GM10248 (cell line): ENCODE data around the gene NCL.

ENCODE experiments used
- CTCF ChIA-PET: fragments of 300-600 bp; sonication (Branson Sonifier 250); formaldehyde crosslinking; extraction: SDS; loops from one replicate; lab custom pipeline; 2021; ENCODE audit warnings: antibody characterized with exemption; lab: Yijun Ruan, JAX
- POLR2A ChIA-PET: fragments of 350-650 bp; sonication (Branson Sonifier 250); formaldehyde crosslinking; extraction: SDS; loops from one replicate; lab custom pipeline; 2020; ENCODE audit warnings: antibody characterized with exemption; lab: Yijun Ruan, JAX
- DNase-seq: peaks from one replicate; pipeline ENCODE4 v3.0.0; 2012; ENCODE audit errors: extremely low spot score
- CTCF ChIP-seq: IDR thresholded peaks from 2 replicates; pipeline ENCODE4 v1.5.1; 2012; ENCODE audit warnings: mild to moderate bottlenecking, low read depth; ENCODE audit errors: extremely low read depth, missing control alignments, control extremely low read depth

Gene NCL

GRCh38 chr2:231429152-231429551, 35.1 kb downstream of the NCL start:
- no peak for DNase-seq
- ChIA-PET POLR2A (interaction anchor here (0.7 kb wide), 1 partner anchor 28 kb away, joined by 4 read pairs; no protein-coding TSS in a partner anchor), CTCF (interaction anchor here (0.9 to 3.4 kb wide), 6 partner anchors 13 to 24 kb away, joined by 3 to 14 read pairs (median 5); no protein-coding TSS in a partner anchor)

GRCh38 chr2:231427116-231427515, 37.2 kb downstream of the NCL start:
- ChIA-PET POLR2A (no interaction called here), CTCF (interaction anchor here (1.0 to 2.7 kb wide), 4 partner anchors 15 to 324 kb away, joined by 3 to 11 read pairs (median 4); no protein-coding TSS in a partner anchor)
- no peak for DNase-seq
- no peak for TF ChIP-seq CTCF

More at GRCh38 chr2:231429152-231429551, 35.1 kb downstream of the NCL start:
- TF ChIP-seq CTCF, result no peak

- POLR2A ChIA-PET, result interaction anchor here (0.5 kb wide), 1 partner anchor 29 kb away, joined by 5 read pairs; no protein-coding TSS in a partner anchor
- TF ChIP-seq CTCF, result no peak
- no peak for DNase-seq
- CTCF ChIA-PET, result interaction anchor here (0.7 to 2.9 kb wide), 10 partner anchors 10 to 198 kb away, joined by 3 to 14 read pairs (median 4); no protein-coding TSS in a partner anchor
Observed at GRCh38 chr2:231425811-231426703, 38.2 kb downstream of the NCL start.

- ChIA-PET POLR2A (no interaction called here), CTCF (interaction anchor here (0.7 to 2.9 kb wide), 10 partner anchors 9 to 372 kb away, joined by 3 to 14 read pairs (median 4); no protein-coding TSS in a partner anchor)
- DNase-seq, result no peak
- no peak for TF ChIP-seq CTCF
Observed at GRCh38 chr2:231425291-231425810, 38.9 kb downstream of the NCL start.

- DNase-seq, result no peak
- no peak for TF ChIP-seq CTCF
- POLR2A ChIA-PET, result no interaction called here
- CTCF ChIA-PET, result interaction anchor here (4.9 kb wide), 1 partner anchor 11 kb away, joined by 34 read pairs; no protein-coding TSS in a partner anchor
Observed at GRCh38 chr2:231423176-231423575, 41.1 kb downstream of the NCL start.

GRCh38 chr2:231422056-231422455, 42.2 kb downstream of the NCL start:
- no peak for DNase-seq
- ChIA-PET CTCF (interaction anchor here (4.9 kb wide), 1 partner anchor 10 kb away, joined by 34 read pairs; no protein-coding TSS in a partner anchor), POLR2A (no interaction called here)
- no peak for TF ChIP-seq CTCF
